SKM-1 treated with dmso at 0.1 percent for 144 hours (cell line): Measurements from ENCODE around the gene VEPH1.

Source experiments
- DNase-seq: peaks from one replicate; lab custom pipeline; 2025; ENCODE audit not compliant: unreplicated experiment; lab: John Stamatoyannopoulos, UW

VEPH1 gene

GRCh38 chr3:157313186-157313585, 190.0 kb downstream of the VEPH1 start:
- DNase-seq: no peak

DNA sequence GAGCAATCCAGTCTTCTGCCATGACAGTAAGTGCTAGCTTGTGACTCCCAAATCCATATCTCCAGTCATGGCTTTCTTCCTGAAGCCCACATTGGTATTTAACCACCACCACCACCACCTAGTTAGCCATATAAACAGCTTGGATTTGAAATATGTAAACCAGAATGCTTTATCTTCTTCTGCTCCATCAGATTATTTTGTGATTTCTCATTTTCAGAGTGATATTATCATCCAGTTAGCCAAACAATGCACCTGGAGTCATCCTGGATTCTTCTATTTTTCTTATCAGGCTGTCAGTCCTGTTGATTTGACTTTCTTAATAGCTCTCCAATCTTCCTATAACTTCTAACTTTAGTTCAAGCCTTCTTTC, 190.9 kb downstream of the VEPH1 start:
- no peak for DNase-seq

DNA sequence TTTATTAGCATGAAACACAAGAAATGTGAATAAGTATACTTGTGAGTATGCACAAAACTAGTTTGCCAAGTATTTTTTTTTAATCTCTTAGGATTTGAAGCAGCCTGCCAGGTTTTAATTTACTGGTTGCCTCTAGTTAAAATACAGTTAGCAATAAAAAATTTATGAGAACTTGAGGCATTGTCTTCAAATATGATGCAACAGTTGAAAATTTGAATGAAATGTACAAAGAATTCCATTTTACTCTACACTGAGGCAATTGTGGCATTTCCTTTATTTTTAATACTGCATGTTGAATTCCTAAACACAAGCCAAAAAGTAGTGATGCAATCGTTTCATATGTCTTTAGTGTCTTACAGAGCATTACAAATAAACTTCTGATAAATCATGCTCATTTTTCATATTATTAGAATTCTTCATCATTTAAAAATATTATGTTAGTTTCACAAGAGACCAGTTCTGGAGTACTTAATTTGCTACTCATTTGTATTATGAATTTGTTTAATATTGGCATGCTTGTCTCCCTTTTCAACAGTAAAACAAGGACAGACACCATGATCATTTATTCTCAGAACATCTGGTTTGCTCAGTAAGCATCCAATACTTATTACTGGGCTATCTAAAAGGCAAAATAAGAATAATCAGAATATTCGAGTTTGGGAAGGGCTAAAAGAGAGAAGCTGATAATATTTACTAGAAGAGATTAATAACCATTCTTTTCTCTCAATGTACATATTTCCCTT, 191.4 kb downstream of the VEPH1 start:
- no peak for DNase-seq

GRCh38 chr3:157310329-157311052, 192.7 kb downstream of the VEPH1 start:
- DNase-seq: no peak

GRCh38 chr3:157306502-157306901, 196.7 kb downstream of the VEPH1 start:
- no peak for DNase-seq

- DNase-seq: no peak
Measured at GRCh38 chr3:157305392-157305791, 197.8 kb downstream of the VEPH1 start.

GRCh38 chr3:157301755-157302154, 201.5 kb downstream of the VEPH1 start:
- DNase-seq: no peak

DNA sequence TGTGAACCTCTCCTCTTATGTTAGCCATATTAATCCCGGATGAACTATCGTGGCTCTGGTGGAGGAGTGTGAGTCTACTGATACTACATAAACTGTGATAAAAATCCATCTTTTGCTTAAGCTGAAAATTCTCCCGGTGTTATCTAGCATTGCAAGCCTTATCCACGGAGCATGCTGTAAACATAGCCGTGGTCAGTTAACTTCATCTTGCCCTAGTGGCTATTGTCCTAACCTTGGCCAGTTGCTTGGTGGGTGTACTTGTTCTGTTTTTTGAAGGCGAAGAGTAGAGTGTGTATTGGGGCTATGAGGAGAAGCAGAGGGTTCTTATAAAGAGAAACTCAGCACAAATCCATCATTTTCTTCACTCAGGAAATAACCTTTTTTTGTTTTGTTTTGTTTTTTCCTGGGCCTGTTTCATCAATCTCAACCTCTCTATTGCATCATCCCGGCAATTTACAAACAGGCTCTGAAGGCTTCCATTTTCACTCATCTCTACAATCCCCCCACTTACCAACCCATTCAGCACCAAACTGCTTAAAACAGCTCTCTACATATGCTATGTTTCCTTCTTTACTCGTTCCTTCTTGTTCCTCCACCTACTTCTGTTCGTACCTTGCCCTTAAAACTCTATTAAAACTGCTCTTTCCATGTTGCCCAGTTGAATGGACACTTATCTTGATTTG, 202.1 kb downstream of the VEPH1 start:
- no peak for DNase-seq

GRCh38 chr3:157300094-157300493, 203.1 kb downstream of the VEPH1 start:
- DNase-seq: no peak

- no peak for DNase-seq
Measured at GRCh38 chr3:157297328-157297915, 205.8 kb downstream of the VEPH1 start.

DNA sequence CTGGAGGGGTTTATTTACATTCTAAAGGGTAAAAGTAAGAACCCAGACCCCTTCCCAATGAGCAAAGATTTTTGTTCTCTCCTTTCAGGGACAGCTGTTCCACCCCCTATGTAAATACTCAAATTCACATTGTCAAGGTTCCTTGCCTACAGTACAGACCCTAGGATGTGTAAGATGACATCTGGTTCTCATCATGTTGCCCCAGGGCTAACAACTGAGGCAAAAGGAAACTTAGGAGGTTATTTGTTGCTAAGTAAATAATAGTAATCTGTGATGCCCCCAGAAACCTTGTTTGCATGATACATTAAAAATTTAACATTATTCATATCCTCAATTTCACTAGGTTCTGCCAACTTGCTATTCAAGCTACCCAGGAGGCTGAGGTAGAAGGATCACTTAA, 208.3 kb downstream of the VEPH1 start:
- no peak for DNase-seq

DNA sequence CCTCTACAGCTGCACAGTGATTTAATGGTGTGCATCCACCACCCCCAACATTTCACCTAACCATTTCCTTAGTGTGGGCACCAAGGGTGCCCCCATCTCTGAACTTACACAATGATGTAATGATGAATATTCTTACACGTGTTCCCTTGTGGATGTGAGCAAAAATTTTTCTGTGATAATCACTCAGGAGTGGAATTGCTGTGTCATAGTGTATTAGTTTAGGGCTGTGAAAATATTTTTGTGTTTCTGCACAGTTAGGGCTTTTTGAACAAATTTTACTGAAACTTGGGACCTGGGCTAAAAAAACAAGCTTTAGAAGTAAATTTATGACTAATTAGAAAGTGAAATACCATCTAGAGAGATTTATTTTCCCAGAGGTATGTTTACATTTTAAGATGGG, 208.7 kb downstream of the VEPH1 start:
- no peak for DNase-seq

- no peak for DNase-seq
Measured at GRCh38 chr3:157290766-157291165, 212.4 kb downstream of the VEPH1 start.

DNA sequence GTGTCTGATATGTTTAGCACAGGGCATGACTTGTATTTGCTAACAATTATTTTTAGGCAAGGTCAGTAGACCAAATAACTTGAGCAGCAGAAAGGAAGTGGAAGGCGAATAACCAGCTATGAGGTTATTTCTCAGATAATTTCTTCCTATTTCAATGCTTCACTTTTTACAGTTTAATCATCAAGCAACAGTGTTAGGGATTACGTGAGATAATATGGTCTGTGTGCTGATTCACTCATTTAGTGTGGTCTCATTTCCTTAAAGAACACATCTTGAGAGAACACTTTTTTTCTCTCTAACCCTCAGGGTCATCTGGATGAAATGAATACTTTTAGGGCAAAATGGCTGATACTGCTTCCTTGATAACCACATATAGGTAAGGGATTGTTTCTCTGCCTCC, 217.2 kb downstream of the VEPH1 start:
- no peak for DNase-seq

DNA sequence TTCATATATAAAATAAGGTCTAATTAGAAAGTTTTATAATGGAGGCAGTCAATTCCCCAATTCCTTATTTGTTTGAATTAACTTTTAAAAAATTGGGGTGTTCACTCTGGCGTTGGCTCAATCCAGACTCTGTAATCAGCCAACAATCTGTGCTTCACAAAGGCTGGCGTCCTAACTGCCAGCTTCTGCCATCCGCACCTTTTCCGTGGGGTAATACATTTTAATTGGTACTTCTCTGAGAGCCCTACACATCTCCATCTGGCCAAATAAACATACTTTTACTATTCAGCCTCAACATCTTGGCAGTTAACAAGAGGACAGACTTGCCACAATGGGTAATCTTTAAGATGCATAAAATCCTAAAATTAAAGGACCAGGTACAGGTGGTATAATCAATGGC, 218.1 kb downstream of the VEPH1 start:
- no peak for DNase-seq

DNA sequence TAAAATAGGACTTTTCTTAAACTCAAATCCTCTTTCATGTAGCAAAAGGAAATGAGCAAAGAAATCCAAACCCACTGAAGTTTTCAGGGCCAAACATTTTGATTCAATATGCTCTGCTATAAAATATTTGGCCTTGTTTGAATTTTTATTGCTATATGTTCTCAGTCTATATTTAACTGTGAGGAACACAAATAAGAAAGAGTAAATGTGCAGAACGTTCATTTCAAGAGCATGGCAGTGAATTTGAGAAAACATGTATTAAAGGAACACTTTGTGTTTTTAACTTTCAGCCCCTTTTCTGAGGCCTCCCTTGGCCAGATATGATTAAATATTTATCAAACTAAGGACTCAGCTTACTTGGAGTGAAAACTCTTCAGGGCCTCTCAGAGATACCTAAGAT, 218.5 kb downstream of the VEPH1 start:
- no peak for DNase-seq

DNA sequence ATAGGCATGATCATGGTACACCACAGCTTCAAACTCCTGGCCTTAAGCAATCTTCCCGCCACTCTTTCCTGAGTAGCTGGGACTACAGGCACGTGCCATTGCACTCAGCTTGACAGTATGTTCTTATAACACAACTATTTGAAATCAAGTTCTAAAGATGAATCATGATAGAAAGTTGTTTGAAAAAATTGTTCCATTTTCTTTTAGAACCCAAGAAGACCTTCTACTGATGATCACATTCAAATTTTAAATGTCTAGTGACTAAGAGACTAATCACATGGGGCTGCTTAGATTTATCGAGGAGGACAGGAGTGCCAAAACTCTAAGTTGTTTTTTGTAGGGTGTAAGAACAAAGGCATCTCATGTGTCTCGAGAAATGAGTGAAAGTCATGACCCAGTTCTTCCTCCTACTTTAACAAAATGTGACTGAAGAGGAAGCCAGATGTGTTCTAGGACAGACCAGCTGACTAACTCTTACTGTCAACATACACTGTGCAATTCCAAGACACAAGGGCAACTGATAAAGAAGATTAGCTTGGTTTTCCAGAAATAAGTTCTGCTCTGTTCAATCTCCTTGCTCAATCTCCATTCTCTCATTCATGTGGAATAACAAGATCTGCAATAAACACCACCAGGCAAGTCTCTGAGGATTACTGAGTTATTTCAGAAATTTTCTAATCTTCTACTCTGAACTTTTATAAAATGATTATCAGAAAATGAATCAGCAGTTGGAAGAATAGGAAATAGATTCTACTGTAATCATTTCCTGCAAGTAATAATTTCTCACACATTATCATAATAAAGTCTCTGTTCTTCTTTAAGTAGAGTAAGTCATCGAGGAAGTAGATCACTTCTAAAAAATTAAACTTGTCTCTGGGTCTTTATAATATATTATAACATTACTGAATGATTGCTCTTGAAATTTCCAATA, 220.7 kb downstream of the VEPH1 start:
- DNase-seq: no peak

- DNase-seq: no peak
Measured at GRCh38 chr3:157280786-157281185, 222.4 kb downstream of the VEPH1 start.

DNA sequence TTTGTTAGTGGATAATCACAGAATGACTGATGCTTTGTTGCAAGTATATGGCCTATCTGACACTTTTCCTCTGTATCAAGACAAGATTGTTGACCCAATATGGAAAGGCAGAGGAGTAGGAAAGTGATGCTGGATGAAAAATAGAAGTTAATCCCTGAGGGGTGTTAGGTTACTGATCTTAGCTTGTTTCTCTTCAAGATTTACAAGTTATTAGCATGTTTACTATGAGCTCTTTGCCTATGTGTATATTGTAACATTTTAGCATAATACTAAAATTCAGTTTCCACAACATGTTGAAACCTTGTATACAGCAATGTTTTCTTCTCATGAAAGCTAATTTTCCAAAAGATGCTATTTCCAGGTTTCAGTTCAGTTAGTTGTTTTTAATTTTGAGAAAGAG, 222.9 kb downstream of the VEPH1 start:
- no peak for DNase-seq

GRCh38 chr3:157279237-157279636, 224.0 kb downstream of the VEPH1 start:
- no peak for DNase-seq

- no peak for DNase-seq
Measured at GRCh38 chr3:157276801-157277200, 226.4 kb downstream of the VEPH1 start.
